HL-60 (cell line): ENCODE data around the gene EHF.

Experiments used
- POLR2AphosphoS5 ChIP-seq: IDR thresholded peaks from 2 replicates; pipeline ENCODE4 v1.6.1; 2012; ENCODE audit warnings: low read depth
- TF ChIP-seq, protein P1 (sequence below): IDR thresholded peaks from one replicate; pipeline ENCODE4 v1.5.1; 2011; ENCODE audit warnings: low read length, control low read depth, inconsistent platforms; ENCODE audit not compliant: insufficient read depth

DNA sequence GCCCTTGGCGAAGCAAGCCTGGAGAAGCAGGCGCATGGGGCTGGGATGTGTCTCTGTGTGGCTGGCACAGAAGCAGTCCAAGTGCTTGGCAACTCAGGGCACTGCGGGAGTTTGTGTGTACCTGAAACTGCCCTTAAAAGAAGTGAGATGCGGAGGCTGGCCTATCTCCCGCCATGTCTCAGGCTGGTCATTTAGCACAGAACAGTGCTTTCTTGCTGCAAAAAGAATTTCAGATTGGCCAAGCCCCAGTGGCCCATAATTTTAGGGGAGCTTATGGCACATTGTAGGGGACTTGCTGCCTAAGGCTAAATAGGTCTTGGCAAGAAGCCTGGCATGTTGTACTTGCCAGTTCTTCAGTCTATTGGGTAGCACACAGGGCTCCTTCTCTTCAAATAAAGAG, 16.4 kb downstream of the EHF start:
- TF ChIP-seq, protein P1, sequence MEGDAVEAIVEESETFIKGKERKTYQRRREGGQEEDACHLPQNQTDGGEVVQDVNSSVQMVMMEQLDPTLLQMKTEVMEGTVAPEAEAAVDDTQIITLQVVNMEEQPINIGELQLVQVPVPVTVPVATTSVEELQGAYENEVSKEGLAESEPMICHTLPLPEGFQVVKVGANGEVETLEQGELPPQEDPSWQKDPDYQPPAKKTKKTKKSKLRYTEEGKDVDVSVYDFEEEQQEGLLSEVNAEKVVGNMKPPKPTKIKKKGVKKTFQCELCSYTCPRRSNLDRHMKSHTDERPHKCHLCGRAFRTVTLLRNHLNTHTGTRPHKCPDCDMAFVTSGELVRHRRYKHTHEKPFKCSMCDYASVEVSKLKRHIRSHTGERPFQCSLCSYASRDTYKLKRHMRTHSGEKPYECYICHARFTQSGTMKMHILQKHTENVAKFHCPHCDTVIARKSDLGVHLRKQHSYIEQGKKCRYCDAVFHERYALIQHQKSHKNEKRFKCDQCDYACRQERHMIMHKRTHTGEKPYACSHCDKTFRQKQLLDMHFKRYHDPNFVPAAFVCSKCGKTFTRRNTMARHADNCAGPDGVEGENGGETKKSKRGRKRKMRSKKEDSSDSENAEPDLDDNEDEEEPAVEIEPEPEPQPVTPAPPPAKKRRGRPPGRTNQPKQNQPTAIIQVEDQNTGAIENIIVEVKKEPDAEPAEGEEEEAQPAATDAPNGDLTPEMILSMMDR, result no peak
- TF ChIP-seq POLR2AphosphoS5, result no peak
